G401 (cell line): ENCODE results near the gene AFG1L. TPM values are rescaled to one million over a fixed set of nuclear protein-coding genes. Genes with fewer than 3 reads are reported as not detected.
"Not testable (repeated sequence)": the region's sequence is repeated elsewhere in the genome, so short reads cannot be mapped to it uniquely, and the experiment has no call there.

Experiments used
- DNase-seq: peaks from one replicate; pipeline ENCODE4 v3.0.0-alpha.2; 2015; ENCODE audit warnings: low spot score
- in situ Hi-C: cut with HindIII; loops from 2 replicates; pipeline ENCODE4 v1.10.0; 2016; ENCODE audit warnings: low sequenced_read_pairs, mixed read lengths
- total RNA-seq: library from RNA; depleted of rRNA; stranded (reverse); fragments of >200 nt; shearing (Covaris generic); gene quantifications from 2 replicates; pipeline ENCODE4 v1.2.3, GENCODE V29; 2014; rRNA removed

The AFG1L gene
- total RNA-seq, result 9.5 and 11.1 TPM in 2 replicates

DNA sequence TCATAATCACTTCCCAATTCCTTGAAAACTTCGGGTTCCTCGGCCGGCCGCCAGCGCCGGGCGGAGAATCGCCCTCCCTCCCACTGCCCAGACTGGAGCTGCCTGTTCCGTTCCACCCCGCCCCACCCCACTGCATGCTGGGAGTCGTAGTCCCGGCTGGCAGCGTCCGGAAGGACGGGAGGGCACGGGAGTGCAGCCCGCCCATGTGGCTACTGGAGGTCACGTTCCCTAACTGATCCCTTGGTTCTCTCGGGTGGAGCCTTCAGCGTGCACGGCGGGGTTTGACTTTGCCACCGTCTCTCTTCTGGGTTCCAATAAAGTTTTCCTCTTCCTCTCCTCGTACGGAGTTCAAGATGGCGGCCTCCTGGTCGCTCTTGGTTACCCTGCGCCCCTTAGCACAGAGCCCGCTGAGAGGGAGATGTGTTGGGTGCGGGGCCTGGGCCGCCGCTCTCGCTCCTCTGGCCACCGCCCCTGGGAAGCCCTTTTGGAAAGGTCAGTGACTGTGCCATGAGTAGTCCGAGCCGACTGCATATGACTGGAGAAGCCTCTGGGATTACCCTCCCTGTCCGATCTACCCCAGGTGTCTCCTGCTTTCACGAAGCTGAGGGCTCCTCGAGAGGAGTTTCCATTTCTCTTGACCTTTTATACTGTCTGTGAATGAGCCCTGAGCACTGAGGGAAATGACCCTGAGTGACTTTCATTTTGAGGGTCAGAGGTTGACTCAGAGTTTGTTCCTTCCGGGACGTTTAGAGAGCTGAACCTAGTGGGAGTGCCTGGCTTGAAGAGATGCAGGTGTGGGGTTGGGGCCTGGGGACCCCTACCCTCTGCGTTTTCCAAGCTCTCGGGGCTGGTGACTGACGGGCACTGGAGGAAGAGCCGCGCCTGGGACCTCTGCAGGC, at the start of gene AFG1L:
Gene AFG1L (plus strand): TSS at position 328 of the 899 bp plus-strand sequence. CDS start 26 bp downstream, at position 354.
- in situ Hi-C loops, result no loop called here
- peak; percentile 92 for DNase-seq

DNA sequence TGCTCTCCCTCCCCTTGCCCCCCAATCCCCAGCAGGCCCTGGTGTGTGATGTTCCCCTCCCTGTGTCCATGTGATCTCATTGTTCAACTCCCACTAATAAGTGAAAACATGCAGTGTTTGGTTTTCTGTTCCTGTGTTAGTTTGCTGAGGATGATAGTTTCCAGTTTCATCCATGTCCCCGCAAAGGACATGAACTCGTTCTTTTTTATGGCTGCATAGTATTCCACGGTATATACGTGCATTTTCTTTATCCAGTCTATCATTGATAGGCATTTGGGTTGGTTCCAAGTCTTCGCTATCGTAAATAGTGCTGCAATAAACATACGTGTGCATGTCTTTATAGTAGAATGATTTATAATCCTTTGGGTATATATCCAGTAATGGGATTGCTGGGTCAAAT, 49.8 kb upstream of the AFG1L start:
- DNase-seq, in situ Hi-C loops: not testable (repeated sequence)

GRCh38 chr6:108247965-108248536, 46.8 kb upstream of the AFG1L start:
- DNase-seq, result no peak
- in situ Hi-C loops, result no loop called here

GRCh38 chr6:108250240-108250866, 44.5 kb upstream of the AFG1L start:
- peak; percentile 13 for DNase-seq
- in situ Hi-C loops, result no loop called here

DNA sequence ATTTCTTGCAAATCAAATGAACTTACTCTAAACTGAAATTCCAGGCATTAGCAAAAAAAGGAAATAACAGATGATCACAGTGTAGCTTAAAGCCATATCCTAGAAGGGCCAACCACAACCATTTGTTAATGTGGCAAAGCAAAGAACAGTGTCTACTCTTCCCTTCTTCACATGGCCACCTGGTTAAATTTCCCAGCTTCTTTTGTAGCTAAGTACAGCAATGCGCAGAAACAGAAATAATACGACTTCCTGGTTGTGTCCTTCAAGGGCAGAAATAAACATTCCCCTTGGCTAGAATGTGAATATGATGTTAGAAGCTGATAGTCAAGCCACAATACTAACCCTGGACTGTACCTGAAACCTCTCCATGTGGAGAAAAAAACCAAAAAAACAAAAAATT, 43.6 kb upstream of the AFG1L start:
- DNase-seq, result no peak
- in situ Hi-C loops, result no loop called here

- no peak for DNase-seq
- in situ Hi-C loops, result no loop called here
Measured at GRCh38 chr6:108252055-108252454, 42.8 kb upstream of the AFG1L start.

DNA sequence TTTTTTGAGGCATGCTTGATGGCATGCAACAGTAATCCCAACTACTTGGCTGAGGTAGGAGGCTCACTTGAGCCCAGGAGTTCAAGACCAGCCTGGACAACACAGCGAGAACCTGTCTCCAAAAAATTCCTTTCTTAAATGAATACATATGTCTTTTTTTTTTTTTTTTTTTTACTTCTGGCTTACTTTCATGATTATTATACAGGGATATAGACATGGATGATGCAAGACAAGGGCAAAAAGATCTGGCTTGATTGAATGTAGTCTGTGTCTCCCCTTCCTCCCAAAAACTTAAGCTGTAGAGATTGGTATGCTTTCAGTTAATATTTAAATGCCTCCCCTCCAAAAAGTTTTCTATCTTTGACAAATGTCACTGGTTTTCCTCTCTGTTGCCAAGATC, 41.6 kb upstream of the AFG1L start:
- in situ Hi-C loops, result no loop called here
- DNase-seq, result no peak

DNA sequence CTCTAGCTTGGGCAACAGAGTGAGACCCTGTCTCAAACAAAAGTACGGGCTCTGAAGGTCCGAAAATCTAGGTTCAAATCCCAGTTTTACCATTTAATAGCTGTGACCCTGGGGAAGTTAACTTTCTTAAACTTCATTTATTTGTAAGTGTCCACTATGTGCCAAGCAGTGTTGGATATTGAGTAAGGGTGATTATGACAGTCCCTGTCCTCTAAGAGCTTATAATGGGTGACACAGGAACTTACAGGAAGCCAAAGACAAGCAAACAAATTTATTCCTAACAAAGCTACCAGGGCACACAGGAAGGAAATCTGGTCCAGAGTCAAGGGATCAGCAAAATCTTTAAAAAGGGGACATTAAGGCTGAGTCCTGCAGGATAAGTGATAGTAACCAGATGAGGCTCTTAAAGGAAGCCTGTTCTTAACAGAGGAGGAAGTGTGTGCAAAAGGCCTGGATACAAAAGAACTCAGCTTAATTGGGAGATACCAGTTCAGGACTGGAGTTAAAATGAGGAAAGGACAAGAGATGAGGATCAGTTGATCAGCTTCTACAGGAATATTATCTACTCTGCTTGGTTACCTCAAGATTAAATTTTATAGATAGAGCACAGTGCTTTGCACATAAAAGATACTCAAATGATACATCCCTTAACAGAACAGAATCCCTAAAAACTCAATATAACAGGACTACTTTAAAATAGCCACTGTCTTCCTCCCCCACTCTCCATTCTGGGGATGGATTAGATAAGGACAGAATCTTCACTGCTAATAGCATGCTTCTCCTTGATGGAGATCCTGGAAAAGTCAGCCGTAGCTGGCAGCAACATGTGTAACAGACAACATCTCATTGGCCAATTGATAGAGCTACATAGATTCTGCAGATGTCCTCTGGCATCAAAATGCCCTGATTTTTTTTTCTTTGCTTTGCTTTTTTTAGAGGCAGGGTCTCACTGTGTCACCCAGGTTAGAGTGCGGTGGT, 40.1 kb upstream of the AFG1L start:
- no peak for DNase-seq
- in situ Hi-C loops, result no loop called here

- in situ Hi-C loops, result no loop called here
Measured at GRCh38 chr6:108260126-108260808, 34.6 kb upstream of the AFG1L start.

GRCh38 chr6:108260809-108261569, 33.9 kb upstream of the AFG1L start, which contains the start of gene SNX3:
SNX3 (minus strand) TSS chr6:108261040; CDS start chr6:108260921, 119 bp downstream.
- peak; percentile 89 for DNase-seq
- in situ Hi-C loops, result no loop called here

More at GRCh38 chr6:108260126-108260808, 34.6 kb upstream of the AFG1L start:
- peak; percentile 60 for DNase-seq

DNA sequence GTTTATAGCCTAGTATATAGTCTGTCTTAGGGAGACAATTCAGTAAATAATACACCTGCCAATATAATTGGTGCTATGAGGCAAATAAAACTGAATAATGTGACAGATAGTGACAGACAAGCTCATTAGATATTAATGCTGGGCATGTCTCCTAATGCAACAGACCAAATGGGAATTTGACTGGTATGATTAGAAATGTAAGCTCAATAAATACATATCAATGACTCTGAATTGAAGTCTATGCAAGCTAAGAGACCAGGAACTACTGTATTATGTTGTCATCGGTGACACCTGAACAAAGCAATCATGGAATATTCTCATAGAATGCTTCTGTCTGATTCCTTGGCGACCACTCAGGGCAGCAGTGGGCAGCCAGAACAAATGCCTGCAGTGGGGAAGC, 31.5 kb upstream of the AFG1L start:
- in situ Hi-C loops, result no loop called here

DNA sequence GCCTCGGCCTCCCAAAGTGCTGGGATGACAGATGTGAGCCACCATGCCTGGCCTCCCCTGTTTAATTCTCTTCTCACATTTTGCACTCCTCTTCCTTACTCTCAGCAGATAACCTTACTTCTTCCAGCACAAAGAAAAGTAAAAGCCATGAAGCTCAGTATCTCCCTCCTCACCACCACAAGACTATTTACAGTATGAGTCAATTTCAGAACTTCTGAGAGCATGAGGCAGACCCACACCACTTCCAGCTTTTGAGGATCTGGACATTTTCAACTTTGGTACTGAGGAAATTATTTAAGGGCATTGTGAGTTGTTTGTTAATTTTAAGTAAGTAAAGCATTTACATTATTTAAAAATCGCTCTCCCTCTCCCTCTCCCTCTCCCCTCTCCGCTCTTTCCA, 26.0 kb upstream of the AFG1L start:
- in situ Hi-C loops, result no loop called here
- no peak for DNase-seq

More for the DNA sequence above, 31.5 kb upstream of the AFG1L start:
- DNase-seq, result no peak

- DNase-seq, in situ Hi-C loops: not testable (repeated sequence)
Measured at GRCh38 chr6:108269955-108270354, 24.9 kb upstream of the AFG1L start.

DNA sequence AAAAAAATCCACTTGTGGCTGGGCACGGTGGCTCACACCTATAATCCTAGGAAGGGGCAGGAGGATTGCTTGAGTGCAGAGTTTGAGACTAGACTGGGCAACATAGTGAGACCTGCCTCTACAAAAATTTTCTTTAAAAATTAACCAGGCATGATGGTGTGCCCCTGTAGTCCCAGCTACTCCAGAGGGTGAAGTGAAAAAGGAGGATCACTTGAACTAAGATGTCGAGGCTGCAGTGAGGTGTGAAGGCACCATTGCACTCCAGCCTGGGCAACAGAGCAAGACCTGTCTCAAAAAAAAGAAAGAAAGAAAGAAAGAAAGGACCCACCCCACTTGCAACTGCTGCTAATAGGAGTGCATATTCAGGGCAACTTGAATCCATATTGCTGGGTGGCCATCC, 20.3 kb upstream of the AFG1L start:
- in situ Hi-C loops, result no loop called here
- DNase-seq, result no peak

DNA sequence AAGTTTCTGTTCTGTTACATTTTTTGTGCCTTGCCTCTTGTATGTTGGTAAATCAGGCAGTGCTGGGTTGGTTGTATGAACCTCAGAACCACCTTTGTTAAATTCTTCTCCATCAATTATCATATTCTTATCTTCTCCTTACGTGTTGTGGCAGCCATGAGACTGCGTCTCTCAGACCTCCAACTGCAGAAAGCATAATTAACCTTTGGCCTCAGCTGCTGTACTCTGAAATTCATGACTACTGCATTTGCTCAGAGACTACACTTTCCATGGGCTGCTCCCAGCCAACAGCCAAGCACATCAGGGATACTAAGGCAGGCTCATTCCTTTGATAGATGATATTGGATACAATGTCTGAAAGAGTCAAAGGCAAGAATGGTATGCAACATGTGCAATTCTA, 18.9 kb upstream of the AFG1L start:
- DNase-seq, result no peak

DNA sequence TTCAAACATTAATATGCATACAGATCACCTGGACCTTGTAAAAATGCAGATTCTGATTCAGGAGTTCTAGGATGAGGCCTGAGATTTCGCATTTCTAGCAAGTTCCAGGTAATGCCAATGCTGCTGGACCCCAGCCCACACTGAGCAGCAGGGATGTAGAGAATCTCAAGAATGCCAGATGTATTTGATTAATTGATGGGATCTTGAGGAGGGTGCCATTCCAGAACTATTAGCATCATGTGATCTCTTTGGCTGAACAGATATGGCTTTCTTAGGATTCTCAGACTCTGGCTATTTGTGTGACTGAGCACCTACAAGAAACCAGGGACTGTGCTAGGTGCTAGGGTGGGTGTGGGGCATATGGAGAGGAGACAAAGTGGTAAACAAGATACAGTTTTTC, 17.6 kb upstream of the AFG1L start:
- in situ Hi-C loops, result no loop called here
- no peak for DNase-seq

More for the DNA sequence above, 18.9 kb upstream of the AFG1L start:
- in situ Hi-C loops, result no loop called here

DNA sequence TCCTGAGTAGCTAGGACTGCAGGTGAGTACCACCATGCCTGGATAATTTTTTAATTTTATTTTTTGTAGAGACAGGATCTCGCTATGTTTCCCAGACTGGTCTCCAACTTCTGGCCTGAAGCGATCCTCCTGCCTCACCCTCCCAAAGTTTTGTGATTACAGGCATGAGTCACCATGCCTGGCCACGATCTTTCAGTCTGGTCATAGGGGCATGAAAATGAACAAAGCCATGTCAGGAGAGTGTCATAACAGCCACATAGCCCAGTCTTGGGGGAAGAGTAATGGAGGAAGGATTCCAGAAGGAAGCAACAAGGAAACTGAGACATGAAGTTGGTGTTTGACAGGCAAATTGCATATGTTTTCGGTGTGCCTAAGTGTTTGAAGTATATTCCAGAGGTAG, 17.0 kb upstream of the AFG1L start:
- in situ Hi-C loops, result no loop called here
- no peak for DNase-seq

DNA sequence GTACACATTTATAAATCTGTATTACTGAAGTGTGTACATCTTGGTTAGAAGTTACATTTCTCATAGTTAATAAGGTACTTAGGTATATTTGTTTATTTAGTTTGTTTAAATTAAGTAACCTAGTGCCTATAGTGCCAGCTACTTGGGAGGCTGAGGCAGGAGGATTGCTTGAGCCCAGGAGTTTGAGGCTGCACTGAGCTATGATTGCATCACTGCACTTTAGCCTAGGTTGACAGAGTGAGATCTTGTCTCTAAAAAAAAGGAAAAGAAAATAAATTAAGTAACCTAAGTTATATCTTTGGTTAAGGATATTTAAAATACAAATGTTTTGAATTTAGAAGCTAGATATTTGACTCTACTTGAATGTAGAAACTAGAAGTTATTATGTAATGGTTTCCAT, 9.5 kb upstream of the AFG1L start:
- DNase-seq, result no peak
- in situ Hi-C loops, result no loop called here
